Neural progenitor cell (in vitro differentiated cells): Measurements from ENCODE around the gene ZCWPW2.

Experiments
- EZH2 ChIP-seq: fragments of 200-600 bp; sonication (generic); IDR thresholded peaks from 2 replicates; pipeline ENCODE4 v1.6.1; 2017; ENCODE audit warnings: antibody characterized with exemption, mild to moderate bottlenecking, moderate library complexity
- EZH2phosphoT487 ChIP-seq: fragments of 200-600 bp; sonication (generic); IDR thresholded peaks from 2 replicates; pipeline ENCODE4 v1.6.1; 2017; ENCODE audit warnings: antibody characterized with exemption
- TF ChIP-seq, protein P1 (sequence below): fragments of 200-600 bp; sonication (generic); IDR thresholded peaks from 2 replicates; pipeline ENCODE4 v1.5.1; 2017; ENCODE audit warnings: antibody characterized with exemption, mild to moderate bottlenecking

DNA sequence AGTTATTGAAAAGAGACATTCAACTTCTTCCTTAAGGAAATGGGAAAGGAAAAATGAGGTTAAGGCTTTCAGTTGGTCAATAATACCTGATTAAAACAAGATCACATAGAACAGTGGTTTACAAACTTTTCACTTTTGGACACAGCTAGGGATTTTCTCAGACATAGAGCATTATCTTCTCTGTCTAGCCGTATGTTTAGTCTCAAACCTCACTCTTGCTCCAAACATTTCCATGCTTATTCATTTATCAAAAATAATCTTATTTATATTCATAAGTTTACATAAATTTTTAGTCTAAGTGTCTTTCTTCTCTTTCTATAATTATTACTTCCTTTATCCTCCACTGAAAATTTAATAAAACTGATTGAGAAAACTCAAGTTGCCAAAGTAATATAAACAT lies 114.3 kb downstream of the ZCWPW2 start:
- TF ChIP-seq, protein P1, sequence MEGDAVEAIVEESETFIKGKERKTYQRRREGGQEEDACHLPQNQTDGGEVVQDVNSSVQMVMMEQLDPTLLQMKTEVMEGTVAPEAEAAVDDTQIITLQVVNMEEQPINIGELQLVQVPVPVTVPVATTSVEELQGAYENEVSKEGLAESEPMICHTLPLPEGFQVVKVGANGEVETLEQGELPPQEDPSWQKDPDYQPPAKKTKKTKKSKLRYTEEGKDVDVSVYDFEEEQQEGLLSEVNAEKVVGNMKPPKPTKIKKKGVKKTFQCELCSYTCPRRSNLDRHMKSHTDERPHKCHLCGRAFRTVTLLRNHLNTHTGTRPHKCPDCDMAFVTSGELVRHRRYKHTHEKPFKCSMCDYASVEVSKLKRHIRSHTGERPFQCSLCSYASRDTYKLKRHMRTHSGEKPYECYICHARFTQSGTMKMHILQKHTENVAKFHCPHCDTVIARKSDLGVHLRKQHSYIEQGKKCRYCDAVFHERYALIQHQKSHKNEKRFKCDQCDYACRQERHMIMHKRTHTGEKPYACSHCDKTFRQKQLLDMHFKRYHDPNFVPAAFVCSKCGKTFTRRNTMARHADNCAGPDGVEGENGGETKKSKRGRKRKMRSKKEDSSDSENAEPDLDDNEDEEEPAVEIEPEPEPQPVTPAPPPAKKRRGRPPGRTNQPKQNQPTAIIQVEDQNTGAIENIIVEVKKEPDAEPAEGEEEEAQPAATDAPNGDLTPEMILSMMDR = no peak
- TF ChIP-seq EZH2 (no peak), EZH2phosphoT487 (no peak)
